ENCODE results near the gene TMEM181. TPM values are rescaled to one million over a fixed set of nuclear protein-coding genes. Genes with fewer than 3 reads are reported as not detected.
"Not testable (repeated sequence)": the region's sequence is repeated elsewhere in the genome, so short reads cannot be mapped to it uniquely, and the experiment has no call there.

The TMEM181 gene
- total and polyA plus RNA-seq, 2 of the 13 experiments (the other 11 are each of a cell fraction or from before 2014, with no cell fraction given): 59.1 to 108 TPM

DNA sequence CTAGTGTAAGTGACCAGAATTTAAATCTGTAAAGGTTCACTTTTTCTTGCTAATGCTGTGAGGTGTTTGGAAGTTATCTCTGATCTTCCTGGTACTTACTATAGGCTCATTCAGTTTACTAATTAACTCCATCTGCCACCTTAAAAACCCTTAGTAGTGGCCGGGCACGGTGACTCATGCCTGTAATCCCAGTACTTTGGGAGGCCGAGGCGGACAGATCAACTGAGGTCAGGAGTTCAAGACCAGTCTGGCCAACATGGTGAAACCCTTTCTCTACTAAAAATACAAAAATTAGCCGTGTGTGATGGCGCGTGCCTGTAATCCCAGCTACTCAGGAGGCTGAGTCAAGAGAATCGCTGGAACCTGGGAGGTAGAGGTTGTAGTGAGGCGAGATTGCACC lies 97.1 kb downstream of the TMEM181 start:
- H3K36me3 ChIP-seq (replicated peaks in 1 of 2; ENCODE audit: control insufficient read depth in 1 of 2, insufficient read depth in 2 of 2, low read length in 2 of 2); BruUV-seq (replicated peaks); intact Hi-C loops (cut with micrococcal nuclease; ENCODE audit: unreplicated experiment); CTCF ChIA-PET (ENCODE audit: low intra/inter-chr PET ratio, low total read pairs); H2AFZ ChIP-seq (ENCODE audit: low read length); H3K79me2 ChIP-seq (ENCODE audit: insufficient read depth, low read length); POLR2A ChIA-PET; H3K27ac ChIP-seq (ENCODE audit: extremely low read length, insufficient read depth, low read length); H4K20me1 ChIP-seq (ENCODE audit: insufficient read depth, low read length); in situ Hi-C loops (cut with HindIII; ENCODE audit: extremely low pct_ligation_motif_present, low pct_unique_long_range_greater_than_20kb); H3K9ac ChIP-seq (ENCODE audit: insufficient read depth, low read depth, low read length); H3K9me3 ChIP-seq (ENCODE audit: low read length); H3K4me3 ChIP-seq (replicated peaks in 1 of 3; ENCODE audit: insufficient read depth in 1 of 3, low read depth in 2 of 3, low read length in 3 of 3); TF ChIP-seq EP300 (IDR thresholded peaks at IDR 0.05; ENCODE audit: low read depth in 2 of 2, low read length in 2 of 2); CREM (CRISPR knock-in tag; IDR thresholded peaks at IDR 0.05); NR2F6 (CRISPR knock-in tag; IDR thresholded peaks at IDR 0.05): not testable (repeated sequence)
- FAIRE-seq: peak; percentile 48
- WGBS (ENCODE audit: low lambda C conversion rate): 4% methylated on average over 9 of the region's 9 CpGs
- H3K4me1 ChIP-seq (ENCODE audit: insufficient read depth, low read length): peaks cover 40% of the 10 kb centered on the region
- H3K27me3 ChIP-seq (ENCODE audit: control insufficient read depth in 1 of 2, insufficient read depth in 2 of 2, low read length in 2 of 2): peaks cover 0 to 34% of the 10 kb centered on the region in 2 experiments; a peak in 2 of 5 replicates
- peak; percentile 54; the same call in 1 of the 2 replicates for TF ChIP-seq TCF7 (IDR thresholded peaks at IDR 0.05; ENCODE audit: low read depth)
- peak; percentile 93 for TF ChIP-seq RARA (CRISPR knock-in tag; IDR thresholded peaks at IDR 0.05)
- TF ChIP-seq EP300 (CRISPR knock-in tag; IDR thresholded peaks at IDR 0.05; ENCODE audit: borderline replicate concordance): 0 out of 2 replicates have a peak, but pooled peaks have one; percentile 25
- peak; percentile 81 for TF ChIP-seq ATF3 (CRISPR knock-in tag; IDR thresholded peaks at IDR 0.05)
- TF ChIP-seq SAP130 (CRISPR knock-in tag; IDR thresholded peaks at IDR 0.05; ENCODE audit: low read depth): peak; percentile 23; the same call in 1 of the 2 replicates
- 0 out of 2 replicates have a peak, but pooled peaks have one; percentile 16 for TF ChIP-seq CREM (IDR thresholded peaks at IDR 0.05)
- TF ChIP-seq RXRB (CRISPR knock-in tag; IDR thresholded peaks at IDR 0.05; ENCODE audit: borderline replicate concordance): peak; percentile 23; the same call in 1 of the 2 replicates
- peak; percentile 90 for TF ChIP-seq FOSL2 (CRISPR knock-in tag; IDR thresholded peaks at IDR 0.05)
- TF ChIP-seq, protein P1, sequence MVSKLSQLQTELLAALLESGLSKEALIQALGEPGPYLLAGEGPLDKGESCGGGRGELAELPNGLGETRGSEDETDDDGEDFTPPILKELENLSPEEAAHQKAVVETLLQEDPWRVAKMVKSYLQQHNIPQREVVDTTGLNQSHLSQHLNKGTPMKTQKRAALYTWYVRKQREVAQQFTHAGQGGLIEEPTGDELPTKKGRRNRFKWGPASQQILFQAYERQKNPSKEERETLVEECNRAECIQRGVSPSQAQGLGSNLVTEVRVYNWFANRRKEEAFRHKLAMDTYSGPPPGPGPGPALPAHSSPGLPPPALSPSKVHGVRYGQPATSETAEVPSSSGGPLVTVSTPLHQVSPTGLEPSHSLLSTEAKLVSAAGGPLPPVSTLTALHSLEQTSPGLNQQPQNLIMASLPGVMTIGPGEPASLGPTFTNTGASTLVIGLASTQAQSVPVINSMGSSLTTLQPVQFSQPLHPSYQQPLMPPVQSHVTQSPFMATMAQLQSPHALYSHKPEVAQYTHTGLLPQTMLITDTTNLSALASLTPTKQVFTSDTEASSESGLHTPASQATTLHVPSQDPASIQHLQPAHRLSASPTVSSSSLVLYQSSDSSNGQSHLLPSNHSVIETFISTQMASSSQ (IDR thresholded peaks at IDR 0.05; ENCODE audit: low read depth): peak; percentile 53
- TF ChIP-seq, protein P1 (CRISPR knock-in tag; IDR thresholded peaks at IDR 0.05; ENCODE audit: borderline replicate concordance): not testable (repeated sequence)
- peak; percentile 64 for TF ChIP-seq SKI (IDR thresholded peaks at IDR 0.05; ENCODE audit: partially characterized antibody)
- peak; percentile 78 for TF ChIP-seq FOSL1 (CRISPR knock-in tag; IDR thresholded peaks at IDR 0.05; ENCODE audit: borderline replicate concordance)
- TF ChIP-seq NR2F1 (CRISPR knock-in tag; IDR thresholded peaks at IDR 0.05): peak in 1 of 2 experiments; percentile 44; a peak in 2 of 4 replicates
- TF ChIP-seq JUNB (CRISPR knock-in tag; IDR thresholded peaks at IDR 0.05; ENCODE audit: borderline replicate concordance): 0 out of 2 replicates have a peak, but pooled peaks have one; percentile 25
- 0 out of 2 replicates have a peak, but pooled peaks have one; percentile 22 for TF ChIP-seq NR2F6 (IDR thresholded peaks at IDR 0.05)
- TF ChIP-seq ZNF503 (CRISPR knock-in tag; IDR thresholded peaks at IDR 0.05): peak; percentile 40; the same call in 1 of the 2 replicates
- TF ChIP-seq RXRA (CRISPR knock-in tag; IDR thresholded peaks at IDR 0.05): peak; percentile 78; the same call in 1 of the 2 replicates
- DNase-seq (ENCODE audit: low spot score): peak; percentile 43
- ATAC-seq: peak; percentile 16
- peak overlapping the region; percentile 6; the same call in 1 of the 2 replicates for H3K4me2 ChIP-seq (ENCODE audit: low read depth, low read length)

Data from HepG2 (cell line).